ENCODE results near the gene ASIC4.

DNA sequence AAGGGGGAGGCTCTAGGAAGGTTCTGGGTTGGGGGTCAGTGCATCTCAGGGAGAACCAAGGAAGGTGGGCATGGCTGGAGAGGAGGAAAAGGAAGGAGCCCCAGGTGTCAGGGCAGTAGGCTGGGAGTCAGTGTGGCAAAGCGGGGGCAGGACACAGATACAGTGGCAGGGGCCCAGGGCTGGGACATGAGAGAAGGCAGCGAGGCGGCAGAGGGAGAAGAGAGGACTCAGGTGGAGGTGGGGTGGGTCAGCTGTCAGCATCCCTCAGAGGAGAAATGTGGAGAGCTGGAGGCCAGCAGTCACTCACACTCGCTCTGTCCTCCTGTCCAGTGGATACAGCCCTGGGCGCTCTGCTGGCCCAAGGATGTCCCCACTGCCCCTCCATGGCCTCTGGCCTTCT lies 21.2 kb upstream of the ASIC4 start:
- no peak for TF ChIP-seq POLR2AphosphoS5 (IDR thresholded peaks at IDR 0.05; ENCODE audit: low read depth)
- TF ChIP-seq EZH2phosphoT487 (IDR thresholded peaks at IDR 0.05; ENCODE audit: unreplicated experiment): no peak
- no peak for TF ChIP-seq EZH2 (IDR thresholded peaks at IDR 0.05; ENCODE audit: low read depth, unreplicated experiment)
